Keratinocyte (primary cell): Measurements from ENCODE around the gene RNLS.

ENCODE experiments used
- CTCF ChIP-seq, 3 experiments: IDR thresholded peaks in 1 of 3; conservative IDR thresholded peaks in 1 of 3; optimal IDR thresholded peaks in 1 of 3; 2 replicates in 2 of 3; 3 replicates in 1 of 3; pipeline versions ENCODE3 to v1.5.1; 2011; ENCODE audit warnings: low read length in 3 of 3, mild to moderate bottlenecking in 3 of 3, moderate library complexity in 2 of 3, control low read depth in 1 of 3, inconsistent platforms in 1 of 3; ENCODE audit not compliant: insufficient read depth in 2 of 3; ENCODE audit errors: extremely low read depth in 1 of 3
- EZH2 ChIP-seq: IDR thresholded peaks from one replicate; pipeline ENCODE4 v1.6.1; 2012; ENCODE audit warnings: inconsistent platforms, mild to moderate bottlenecking, low read length, moderate library complexity

DNA sequence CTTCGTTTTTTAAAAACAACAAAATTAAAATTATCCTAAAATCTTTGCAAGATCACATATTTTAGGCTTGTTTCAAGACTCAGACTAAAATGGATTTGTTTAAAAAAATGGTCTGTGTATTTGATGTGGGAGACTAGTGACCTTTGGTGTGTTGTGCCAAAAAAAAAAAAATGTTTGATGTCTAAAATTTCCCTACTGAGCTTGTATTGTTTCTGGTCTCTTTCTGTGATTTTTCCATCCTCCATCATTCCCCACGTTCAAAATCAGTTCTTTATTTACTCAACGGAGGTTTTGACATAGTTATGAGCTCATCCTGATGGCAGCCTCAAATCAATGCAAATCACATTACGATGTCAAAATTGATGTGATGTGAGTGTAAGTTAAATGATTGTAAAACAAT is 326.2 kb downstream of the RNLS start:
- no peak for TF ChIP-seq CTCF (optimal IDR thresholded peaks at IDR 0.05 in 1 of 3, IDR thresholded peaks at IDR 0.05 in 1 of 3, conservative IDR thresholded peaks at IDR 0.05 in 1 of 3; ENCODE audit: extremely low read depth in 1 of 3, insufficient read depth in 2 of 3, low read length in 3 of 3)
- TF ChIP-seq EZH2: no peak
